ENCODE results near the gene GALNT18.

DNA sequence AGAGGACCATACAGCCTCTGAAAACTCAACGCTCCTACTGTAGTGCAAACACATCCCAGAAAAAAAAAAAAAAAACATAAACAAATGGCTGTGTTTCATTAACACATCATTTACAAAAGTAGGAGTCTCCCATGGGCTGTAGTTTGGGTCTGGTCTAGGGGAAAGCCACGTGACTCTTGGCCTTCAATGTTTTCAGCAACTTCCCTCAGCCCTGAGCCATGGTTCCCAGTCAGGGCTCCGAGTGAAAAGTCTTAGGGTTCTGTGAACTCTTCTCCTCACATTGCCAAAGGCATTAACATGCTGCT lies 327.3 kb downstream of the GALNT18 start:
- TF ChIP-seq POLR2A (IDR thresholded peaks at IDR 0.05), result no peak
- TF ChIP-seq, protein P1, sequence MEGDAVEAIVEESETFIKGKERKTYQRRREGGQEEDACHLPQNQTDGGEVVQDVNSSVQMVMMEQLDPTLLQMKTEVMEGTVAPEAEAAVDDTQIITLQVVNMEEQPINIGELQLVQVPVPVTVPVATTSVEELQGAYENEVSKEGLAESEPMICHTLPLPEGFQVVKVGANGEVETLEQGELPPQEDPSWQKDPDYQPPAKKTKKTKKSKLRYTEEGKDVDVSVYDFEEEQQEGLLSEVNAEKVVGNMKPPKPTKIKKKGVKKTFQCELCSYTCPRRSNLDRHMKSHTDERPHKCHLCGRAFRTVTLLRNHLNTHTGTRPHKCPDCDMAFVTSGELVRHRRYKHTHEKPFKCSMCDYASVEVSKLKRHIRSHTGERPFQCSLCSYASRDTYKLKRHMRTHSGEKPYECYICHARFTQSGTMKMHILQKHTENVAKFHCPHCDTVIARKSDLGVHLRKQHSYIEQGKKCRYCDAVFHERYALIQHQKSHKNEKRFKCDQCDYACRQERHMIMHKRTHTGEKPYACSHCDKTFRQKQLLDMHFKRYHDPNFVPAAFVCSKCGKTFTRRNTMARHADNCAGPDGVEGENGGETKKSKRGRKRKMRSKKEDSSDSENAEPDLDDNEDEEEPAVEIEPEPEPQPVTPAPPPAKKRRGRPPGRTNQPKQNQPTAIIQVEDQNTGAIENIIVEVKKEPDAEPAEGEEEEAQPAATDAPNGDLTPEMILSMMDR (IDR thresholded peaks at IDR 0.05), result no peak
- no peak for TF ChIP-seq POLR2AphosphoS5 (IDR thresholded peaks at IDR 0.05; ENCODE audit: insufficient read depth in 1 of 2, low read depth in 1 of 2)
